ENCODE measurements around the gene CNTNAP2.

DNA sequence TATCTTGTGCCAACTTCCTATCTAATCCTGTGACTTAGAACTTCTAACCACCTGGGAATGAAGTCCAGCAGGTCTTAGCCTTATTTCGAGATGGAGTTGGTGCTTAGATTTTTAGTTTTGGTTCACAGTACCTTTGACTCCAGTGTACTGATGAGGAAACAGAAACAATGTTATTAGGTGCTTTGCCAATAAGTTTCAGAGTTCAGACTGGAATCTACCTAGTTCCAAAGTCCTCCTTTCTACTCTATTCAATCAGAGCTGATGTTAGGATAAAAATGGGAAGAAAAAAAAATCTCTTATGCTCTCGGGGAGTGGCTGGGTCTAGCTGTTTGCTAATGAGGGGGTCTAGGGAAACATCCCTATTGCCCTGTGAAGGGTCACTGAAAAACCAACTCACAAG, 1867.7 kb downstream of the CNTNAP2 start:
- no peak for TF ChIP-seq POLR2A (IDR thresholded peaks at IDR 0.05)
- TF ChIP-seq, protein P1, sequence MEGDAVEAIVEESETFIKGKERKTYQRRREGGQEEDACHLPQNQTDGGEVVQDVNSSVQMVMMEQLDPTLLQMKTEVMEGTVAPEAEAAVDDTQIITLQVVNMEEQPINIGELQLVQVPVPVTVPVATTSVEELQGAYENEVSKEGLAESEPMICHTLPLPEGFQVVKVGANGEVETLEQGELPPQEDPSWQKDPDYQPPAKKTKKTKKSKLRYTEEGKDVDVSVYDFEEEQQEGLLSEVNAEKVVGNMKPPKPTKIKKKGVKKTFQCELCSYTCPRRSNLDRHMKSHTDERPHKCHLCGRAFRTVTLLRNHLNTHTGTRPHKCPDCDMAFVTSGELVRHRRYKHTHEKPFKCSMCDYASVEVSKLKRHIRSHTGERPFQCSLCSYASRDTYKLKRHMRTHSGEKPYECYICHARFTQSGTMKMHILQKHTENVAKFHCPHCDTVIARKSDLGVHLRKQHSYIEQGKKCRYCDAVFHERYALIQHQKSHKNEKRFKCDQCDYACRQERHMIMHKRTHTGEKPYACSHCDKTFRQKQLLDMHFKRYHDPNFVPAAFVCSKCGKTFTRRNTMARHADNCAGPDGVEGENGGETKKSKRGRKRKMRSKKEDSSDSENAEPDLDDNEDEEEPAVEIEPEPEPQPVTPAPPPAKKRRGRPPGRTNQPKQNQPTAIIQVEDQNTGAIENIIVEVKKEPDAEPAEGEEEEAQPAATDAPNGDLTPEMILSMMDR (IDR thresholded peaks at IDR 0.05), result no peak

All from lower leg skin (tissue), 3 donors.